SK-N-SH treated with all-trans-retinoic acid at 6 μM for 48 hours (cell line): Measurements from ENCODE around the gene DCLK1.
A peak's percentile ranks its signal among the peaks of the same experiment; 100 is the strongest.

Source experiments
- ATAC-seq: fragments of 200-7000 bp; cut with Tn5 transposase; 3 replicates; pipeline ENCODE4 v1.9.1; 2020; ENCODE audit warnings: mild to moderate bottlenecking, moderate library complexity
- ARNTL ChIP-seq: fragments of 450-650 bp; formaldehyde crosslinking; IDR thresholded peaks from 2 replicates; pipeline ENCODE4 v1.5.0; 2020; ENCODE audit warnings: low read depth, mild to moderate bottlenecking, moderate library complexity, borderline replicate concordance
- BACH2 ChIP-seq: fragments of 250-450 bp; sonication (Bioruptor Pico); IDR thresholded peaks from 2 replicates; pipeline ENCODE4 v1.9.0; 2021; ENCODE audit warnings: mild to moderate bottlenecking, borderline replicate concordance
- CSDC2 ChIP-seq: fragments of 250-450 bp; sonication (Bioruptor Pico); IDR thresholded peaks from 2 replicates; pipeline ENCODE4 v1.5.0; 2020; ENCODE audit warnings: mild to moderate bottlenecking, moderate library complexity
- GLIS3 ChIP-seq: fragments of 250-450 bp; sonication (Bioruptor Pico); IDR thresholded peaks from 2 replicates; pipeline ENCODE4 v1.5.0; 2020; ENCODE audit warnings: mild to moderate bottlenecking, moderate library complexity
- ISL1 ChIP-seq: fragments of 250-450 bp; sonication (Bioruptor Pico); IDR thresholded peaks from 2 replicates; pipeline ENCODE4 v2.1.2; 2022; ENCODE audit warnings: mild to moderate bottlenecking, moderate library complexity
- OSR1 ChIP-seq: fragments of 250-450 bp; sonication (Bioruptor Pico); IDR thresholded peaks from 2 replicates; pipeline ENCODE4 v1.8.0; 2022; ENCODE audit warnings: moderate library complexity, mild to moderate bottlenecking, inconsistent platforms
- PPARA ChIP-seq: fragments of 250-450 bp; sonication (Bioruptor Pico); IDR thresholded peaks from 2 replicates; pipeline ENCODE4 v1.5.0; 2020; ENCODE audit warnings: mild to moderate bottlenecking, borderline replicate concordance
- RARB ChIP-seq: fragments of 250-450 bp; sonication (Bioruptor Pico); IDR thresholded peaks from 2 replicates; pipeline ENCODE4 v1.8.0; 2021; ENCODE audit warnings: mild to moderate bottlenecking, moderate library complexity
- SNAI2 ChIP-seq: fragments of 250-450 bp; sonication (Bioruptor Pico); IDR thresholded peaks from 2 replicates; pipeline ENCODE4 v1.5.0; 2020; ENCODE audit warnings: mild to moderate bottlenecking, moderate library complexity
- TCF4 ChIP-seq: fragments of 250-450 bp; sonication (Bioruptor Pico); IDR thresholded peaks from 2 replicates; pipeline ENCODE4 v1.8.0; 2021; ENCODE audit warnings: mild to moderate bottlenecking, moderate library complexity, borderline replicate concordance
- TOX ChIP-seq: fragments of 250-450 bp; sonication (Bioruptor Pico); IDR thresholded peaks from 2 replicates; pipeline ENCODE4 v1.8.0; 2021; ENCODE audit warnings: mild to moderate bottlenecking, moderate library complexity, borderline replicate concordance
- ZC3H10 ChIP-seq: fragments of 250-450 bp; sonication (Bioruptor Pico); IDR thresholded peaks from 2 replicates; pipeline ENCODE4 v1.5.1; 2021; ENCODE audit warnings: mild to moderate bottlenecking, moderate library complexity
- ZFP3 ChIP-seq: fragments of 250-450 bp; sonication (Bioruptor Pico); IDR thresholded peaks from 2 replicates; pipeline ENCODE4 v1.5.0; 2020; ENCODE audit warnings: mild to moderate bottlenecking, moderate library complexity
- ZNF565 ChIP-seq: fragments of 450-650 bp; formaldehyde crosslinking; conservative IDR thresholded peaks from 2 replicates; pipeline ENCODE4 v1.5.0; 2020; ENCODE audit warnings: low read depth, mild to moderate bottlenecking, moderate library complexity
- ZNF70 ChIP-seq: fragments of 450-650 bp; formaldehyde crosslinking; IDR thresholded peaks from 2 replicates; pipeline ENCODE4 v1.5.0; 2020; ENCODE audit warnings: mild to moderate bottlenecking, moderate library complexity
- ZNF8 ChIP-seq: fragments of 450-650 bp; formaldehyde crosslinking; IDR thresholded peaks from 2 replicates; pipeline ENCODE4 v1.5.0; 2020; ENCODE audit warnings: mild to moderate bottlenecking, moderate library complexity
- TF ChIP-seq, protein P1 (sequence below): fragments of 250-450 bp; sonication (Bioruptor Pico); IDR thresholded peaks from 2 replicates; pipeline ENCODE4 v1.5.0; 2020; ENCODE audit warnings: mild to moderate bottlenecking, moderate library complexity
- TF ChIP-seq, protein P2 (sequence below): fragments of 250-450 bp; sonication (Bioruptor Pico); IDR thresholded peaks from 2 replicates; pipeline ENCODE4 v1.8.0; 2021; ENCODE audit warnings: low read depth, mild to moderate bottlenecking, moderate library complexity, borderline replicate concordance
- TF ChIP-seq, protein P3 (sequence below): fragments of 250-450 bp; sonication (Bioruptor Pico); IDR thresholded peaks from 2 replicates; pipeline ENCODE4 v1.5.1; 2020; ENCODE audit warnings: low read depth, mild to moderate bottlenecking, moderate library complexity
- TF ChIP-seq, protein P4 (sequence below): fragments of 250-450 bp; sonication (Bioruptor Pico); IDR thresholded peaks from 2 replicates; pipeline ENCODE4 v1.8.0; 2020; ENCODE audit warnings: mild to moderate bottlenecking, moderate library complexity, borderline replicate concordance

Gene DCLK1

DNA sequence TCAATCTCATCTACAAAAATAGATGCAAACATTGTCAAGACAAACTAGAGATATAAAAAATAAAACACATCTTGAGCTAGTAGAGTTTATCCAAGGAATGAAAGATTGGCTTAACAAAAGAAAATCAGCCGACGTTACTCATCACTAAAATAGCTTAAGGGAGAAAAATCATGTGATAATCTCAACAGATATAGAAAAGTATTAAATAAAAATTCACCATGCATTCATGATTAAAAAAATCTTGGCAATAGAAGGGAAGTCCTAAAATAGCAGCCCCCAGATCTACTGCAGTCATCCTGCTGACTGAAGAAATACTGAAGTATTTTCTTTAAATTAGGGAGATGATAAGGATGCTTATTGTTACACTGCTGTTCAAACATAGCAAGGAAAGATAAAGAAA lies 12.6 kb upstream of the DCLK1 start:
- ATAC-seq: no peak
- TF ChIP-seq ZNF70 (CRISPR knock-in tag) (no peak), ZNF8 (no peak), ISL1 (CRISPR knock-in tag) (peak; percentile 62), ZNF565 (no peak)
- TF ChIP-seq, protein P1, sequence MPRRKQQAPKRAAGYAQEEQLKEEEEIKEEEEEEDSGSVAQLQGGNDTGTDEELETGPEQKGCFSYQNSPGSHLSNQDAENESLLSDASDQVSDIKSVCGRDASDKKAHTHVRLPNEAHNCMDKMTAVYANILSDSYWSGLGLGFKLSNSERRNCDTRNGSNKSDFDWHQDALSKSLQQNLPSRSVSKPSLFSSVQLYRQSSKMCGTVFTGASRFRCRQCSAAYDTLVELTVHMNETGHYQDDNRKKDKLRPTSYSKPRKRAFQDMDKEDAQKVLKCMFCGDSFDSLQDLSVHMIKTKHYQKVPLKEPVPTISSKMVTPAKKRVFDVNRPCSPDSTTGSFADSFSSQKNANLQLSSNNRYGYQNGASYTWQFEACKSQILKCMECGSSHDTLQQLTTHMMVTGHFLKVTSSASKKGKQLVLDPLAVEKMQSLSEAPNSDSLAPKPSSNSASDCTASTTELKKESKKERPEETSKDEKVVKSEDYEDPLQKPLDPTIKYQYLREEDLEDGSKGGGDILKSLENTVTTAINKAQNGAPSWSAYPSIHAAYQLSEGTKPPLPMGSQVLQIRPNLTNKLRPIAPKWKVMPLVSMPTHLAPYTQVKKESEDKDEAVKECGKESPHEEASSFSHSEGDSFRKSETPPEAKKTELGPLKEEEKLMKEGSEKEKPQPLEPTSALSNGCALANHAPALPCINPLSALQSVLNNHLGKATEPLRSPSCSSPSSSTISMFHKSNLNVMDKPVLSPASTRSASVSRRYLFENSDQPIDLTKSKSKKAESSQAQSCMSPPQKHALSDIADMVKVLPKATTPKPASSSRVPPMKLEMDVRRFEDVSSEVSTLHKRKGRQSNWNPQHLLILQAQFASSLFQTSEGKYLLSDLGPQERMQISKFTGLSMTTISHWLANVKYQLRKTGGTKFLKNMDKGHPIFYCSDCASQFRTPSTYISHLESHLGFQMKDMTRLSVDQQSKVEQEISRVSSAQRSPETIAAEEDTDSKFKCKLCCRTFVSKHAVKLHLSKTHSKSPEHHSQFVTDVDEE (CRISPR knock-in tag): no peak
- TF ChIP-seq, all 23 proteins: peak for 1

DNA sequence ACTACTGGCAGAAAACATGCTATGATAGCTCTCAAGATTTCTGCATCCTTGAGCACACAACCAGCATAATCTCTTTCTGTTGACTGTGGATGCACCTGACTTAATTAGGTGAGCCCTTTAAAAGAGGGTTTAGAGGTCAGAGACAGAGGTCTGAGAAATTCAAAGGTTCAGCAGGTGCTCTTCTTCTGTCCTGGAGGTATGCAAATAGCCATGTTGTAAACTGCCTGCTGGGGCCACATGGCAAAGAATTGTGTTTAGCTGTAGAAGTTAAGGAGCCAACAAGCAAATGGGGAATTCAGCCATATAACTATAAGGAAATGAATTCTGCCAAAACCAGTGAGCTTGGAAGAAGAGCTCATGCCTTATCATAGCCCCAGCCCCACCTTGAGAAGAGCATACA lies 11.6 kb upstream of the DCLK1 start:
- no peak for ATAC-seq
- TF ChIP-seq CSDC2: no peak
- no peak for TF ChIP-seq ISL1 (CRISPR knock-in tag)
- TF ChIP-seq TCF4: no peak
- TF ChIP-seq, protein P2, sequence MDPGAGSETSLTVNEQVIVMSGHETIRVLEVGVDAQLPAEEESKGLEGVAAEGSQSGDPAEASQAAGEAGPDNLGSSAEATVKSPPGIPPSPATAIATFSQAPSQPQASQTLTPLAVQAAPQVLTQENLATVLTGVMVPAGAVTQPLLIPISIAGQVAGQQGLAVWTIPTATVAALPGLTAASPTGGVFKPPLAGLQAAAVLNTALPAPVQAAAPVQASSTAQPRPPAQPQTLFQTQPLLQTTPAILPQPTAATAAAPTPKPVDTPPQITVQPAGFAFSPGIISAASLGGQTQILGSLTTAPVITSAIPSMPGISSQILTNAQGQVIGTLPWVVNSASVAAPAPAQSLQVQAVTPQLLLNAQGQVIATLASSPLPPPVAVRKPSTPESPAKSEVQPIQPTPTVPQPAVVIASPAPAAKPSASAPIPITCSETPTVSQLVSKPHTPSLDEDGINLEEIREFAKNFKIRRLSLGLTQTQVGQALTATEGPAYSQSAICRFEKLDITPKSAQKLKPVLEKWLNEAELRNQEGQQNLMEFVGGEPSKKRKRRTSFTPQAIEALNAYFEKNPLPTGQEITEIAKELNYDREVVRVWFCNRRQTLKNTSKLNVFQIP: no peak
- TF ChIP-seq TOX: no peak
- TF ChIP-seq, protein P1 (CRISPR knock-in tag): no peak
- no peak for TF ChIP-seq BACH2 (CRISPR knock-in tag)
- TF ChIP-seq OSR1: no peak
- TF ChIP-seq, protein P3, sequence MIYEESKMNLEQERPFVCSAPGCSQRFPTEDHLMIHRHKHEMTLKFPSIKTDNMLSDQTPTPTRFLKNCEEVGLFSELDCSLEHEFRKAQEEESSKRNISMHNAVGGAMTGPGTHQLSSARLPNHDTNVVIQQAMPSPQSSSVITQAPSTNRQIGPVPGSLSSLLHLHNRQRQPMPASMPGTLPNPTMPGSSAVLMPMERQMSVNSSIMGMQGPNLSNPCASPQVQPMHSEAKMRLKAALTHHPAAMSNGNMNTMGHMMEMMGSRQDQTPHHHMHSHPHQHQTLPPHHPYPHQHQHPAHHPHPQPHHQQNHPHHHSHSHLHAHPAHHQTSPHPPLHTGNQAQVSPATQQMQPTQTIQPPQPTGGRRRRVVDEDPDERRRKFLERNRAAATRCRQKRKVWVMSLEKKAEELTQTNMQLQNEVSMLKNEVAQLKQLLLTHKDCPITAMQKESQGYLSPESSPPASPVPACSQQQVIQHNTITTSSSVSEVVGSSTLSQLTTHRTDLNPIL (CRISPR knock-in tag): no peak
- no peak for TF ChIP-seq ZFP3 (CRISPR knock-in tag)
- no peak for TF ChIP-seq GLIS3 (CRISPR knock-in tag)

DNA sequence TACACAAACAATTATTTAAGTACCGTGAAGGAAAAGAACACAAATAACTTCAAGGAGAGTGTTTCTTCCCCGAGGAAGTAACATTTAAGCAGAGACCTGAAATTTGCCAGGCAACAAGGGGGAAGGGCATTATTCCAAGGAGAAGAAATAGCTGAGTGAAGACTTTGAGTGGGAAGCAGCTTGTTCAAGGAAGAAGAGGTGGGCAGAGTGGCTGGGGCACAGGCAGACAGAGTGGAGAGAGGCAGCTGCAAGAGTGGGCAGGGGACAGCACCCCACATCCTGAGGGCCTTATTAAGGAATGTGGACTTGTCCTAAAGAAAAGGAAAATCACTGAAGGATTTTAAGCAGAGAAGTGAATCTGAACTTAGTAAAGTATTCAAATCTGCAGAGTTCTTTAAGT lies 4.7 kb upstream of the DCLK1 start:
- no peak for ATAC-seq
- TF ChIP-seq, protein P3 (CRISPR knock-in tag): no peak
- no peak for TF ChIP-seq RARB (CRISPR knock-in tag)
- no peak for TF ChIP-seq ZC3H10 (CRISPR knock-in tag)
- no peak for TF ChIP-seq ZNF8

DNA sequence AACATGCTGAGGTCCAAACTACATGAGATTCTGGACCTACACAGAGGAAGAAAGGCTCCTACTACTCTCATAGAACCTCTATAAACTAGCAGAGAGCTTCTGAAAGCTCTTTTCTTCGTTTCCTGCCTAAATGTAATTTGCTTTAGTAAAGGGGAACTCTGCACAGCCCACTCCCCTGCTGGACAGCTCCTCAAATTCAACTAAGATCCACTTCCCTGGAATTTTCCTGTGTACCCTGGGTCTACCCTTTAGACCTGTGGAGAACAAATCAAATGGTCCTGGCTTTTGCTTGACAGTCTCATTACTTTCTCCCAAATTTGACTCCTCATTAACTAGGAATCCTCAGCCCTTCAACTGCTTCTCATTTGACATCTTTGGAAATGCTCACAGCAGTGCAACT lies 3.5 kb upstream of the DCLK1 start:
- ATAC-seq: no peak
- TF ChIP-seq ZNF70 (CRISPR knock-in tag): no peak
- TF ChIP-seq, protein P1 (CRISPR knock-in tag): no peak
- no peak for TF ChIP-seq ZC3H10 (CRISPR knock-in tag)
- TF ChIP-seq ARNTL (CRISPR knock-in tag): no peak
- no peak for TF ChIP-seq OSR1
- TF ChIP-seq ISL1 (CRISPR knock-in tag): no peak
- TF ChIP-seq TOX: no peak
- no peak for TF ChIP-seq SNAI2 (CRISPR knock-in tag)
- TF ChIP-seq, protein P4, sequence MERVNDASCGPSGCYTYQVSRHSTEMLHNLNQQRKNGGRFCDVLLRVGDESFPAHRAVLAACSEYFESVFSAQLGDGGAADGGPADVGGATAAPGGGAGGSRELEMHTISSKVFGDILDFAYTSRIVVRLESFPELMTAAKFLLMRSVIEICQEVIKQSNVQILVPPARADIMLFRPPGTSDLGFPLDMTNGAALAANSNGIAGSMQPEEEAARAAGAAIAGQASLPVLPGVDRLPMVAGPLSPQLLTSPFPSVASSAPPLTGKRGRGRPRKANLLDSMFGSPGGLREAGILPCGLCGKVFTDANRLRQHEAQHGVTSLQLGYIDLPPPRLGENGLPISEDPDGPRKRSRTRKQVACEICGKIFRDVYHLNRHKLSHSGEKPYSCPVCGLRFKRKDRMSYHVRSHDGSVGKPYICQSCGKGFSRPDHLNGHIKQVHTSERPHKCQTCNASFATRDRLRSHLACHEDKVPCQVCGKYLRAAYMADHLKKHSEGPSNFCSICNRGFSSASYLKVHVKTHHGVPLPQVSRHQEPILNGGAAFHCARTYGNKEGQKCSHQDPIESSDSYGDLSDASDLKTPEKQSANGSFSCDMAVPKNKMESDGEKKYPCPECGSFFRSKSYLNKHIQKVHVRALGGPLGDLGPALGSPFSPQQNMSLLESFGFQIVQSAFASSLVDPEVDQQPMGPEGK (CRISPR knock-in tag): no peak
- no peak for TF ChIP-seq ZFP3 (CRISPR knock-in tag)
- TF ChIP-seq CSDC2: no peak
- TF ChIP-seq, protein P3 (CRISPR knock-in tag): no peak
- TF ChIP-seq GLIS3 (CRISPR knock-in tag): no peak
- TF ChIP-seq PPARA (CRISPR knock-in tag): no peak
